H4 (cell line): ENCODE results near the gene FLT1. TPM values are rescaled to one million over a fixed set of nuclear protein-coding genes. Genes with fewer than 3 reads are reported as not detected.

ENCODE experiments used
- DNase-seq: peaks from one replicate; pipeline ENCODE4 v3.0.0-alpha.2; 2015; ENCODE audit warnings: low spot score
- total RNA-seq: library from RNA; depleted of rRNA; stranded (reverse); fragments of >200 nt; shearing (Covaris generic); gene quantifications from 2 replicates; pipeline ENCODE4 v1.2.3, GENCODE V29; 2014

Gene FLT1
- total RNA-seq, 1 experiment from 2014 or later = 0.43 TPM

DNA sequence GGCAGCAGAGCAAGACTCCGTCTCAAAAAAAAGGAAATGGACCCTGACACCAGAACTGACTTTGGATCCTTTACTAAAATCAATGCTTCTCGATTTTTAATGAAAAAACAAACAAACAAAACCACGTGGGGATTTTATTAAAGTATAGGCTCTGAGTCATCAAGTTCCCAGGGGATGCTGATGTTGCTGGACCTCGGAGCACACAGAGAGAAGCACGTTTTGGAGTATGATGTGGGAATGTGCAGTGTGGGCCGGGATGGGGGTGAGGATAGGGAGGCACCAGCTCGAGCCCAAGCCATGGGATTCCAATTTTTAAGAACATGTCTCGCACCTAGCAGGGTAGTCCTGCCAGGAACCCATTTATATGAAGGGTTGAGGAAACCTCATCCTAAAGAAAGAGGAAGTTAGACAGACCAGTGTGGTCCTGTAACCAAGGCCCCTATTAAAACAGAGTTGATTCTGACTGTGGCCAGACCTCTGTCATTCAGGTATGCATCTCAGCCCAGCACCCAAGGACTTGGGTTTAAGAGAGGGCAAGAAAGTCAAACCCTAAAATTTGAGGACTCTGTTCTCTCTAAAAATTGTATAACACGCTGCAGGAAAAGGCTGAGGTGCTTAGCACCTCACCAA, 6.4 kb downstream of the FLT1 start:
- DNase-seq = no peak

DNA sequence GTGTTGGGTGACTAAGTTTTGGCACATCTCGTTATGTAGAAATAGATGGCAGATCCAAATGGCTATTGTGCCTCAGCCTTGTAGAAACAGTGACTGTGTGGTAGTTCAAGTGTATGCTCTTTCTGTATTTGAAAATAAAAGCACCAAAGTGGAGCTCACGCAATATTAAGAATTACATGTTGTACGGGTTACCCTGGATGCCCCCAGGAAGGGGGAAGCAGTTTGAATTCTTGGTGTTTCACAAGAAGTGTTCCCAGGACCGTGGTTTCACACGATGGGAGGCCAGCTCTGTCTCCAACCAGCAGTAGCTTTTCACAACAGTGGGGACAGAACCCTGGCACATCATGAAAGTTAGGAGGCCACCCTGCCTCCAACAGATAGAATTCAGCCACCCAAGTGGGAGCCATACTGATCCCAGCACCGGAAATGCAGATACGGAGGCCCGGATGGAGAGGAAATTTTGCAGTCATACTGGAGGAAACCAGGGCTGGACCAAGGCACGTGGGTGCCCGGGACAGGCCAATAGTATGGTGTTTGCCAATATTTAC, 8.9 kb downstream of the FLT1 start:
- no peak for DNase-seq

DNA sequence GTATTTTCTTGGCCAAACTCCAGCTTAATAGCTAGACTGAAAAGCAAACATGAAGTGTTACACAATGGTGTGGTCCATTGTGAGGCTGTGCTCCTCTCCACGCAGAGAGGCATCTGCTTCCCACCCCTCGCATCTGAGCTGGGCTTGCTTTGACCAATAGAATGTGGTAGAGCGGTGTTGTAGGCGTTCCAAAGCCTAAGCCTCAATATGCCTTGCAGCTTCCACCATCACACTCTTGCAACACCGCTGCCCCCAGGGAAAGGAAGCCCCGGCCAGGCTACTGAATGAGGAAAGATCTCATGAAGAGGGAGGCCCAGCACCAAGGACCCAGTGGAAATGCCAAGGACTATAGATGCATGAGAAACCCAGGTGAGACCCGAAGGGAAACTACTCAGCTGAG, 9.4 kb downstream of the FLT1 start:
- no peak for DNase-seq

DNA sequence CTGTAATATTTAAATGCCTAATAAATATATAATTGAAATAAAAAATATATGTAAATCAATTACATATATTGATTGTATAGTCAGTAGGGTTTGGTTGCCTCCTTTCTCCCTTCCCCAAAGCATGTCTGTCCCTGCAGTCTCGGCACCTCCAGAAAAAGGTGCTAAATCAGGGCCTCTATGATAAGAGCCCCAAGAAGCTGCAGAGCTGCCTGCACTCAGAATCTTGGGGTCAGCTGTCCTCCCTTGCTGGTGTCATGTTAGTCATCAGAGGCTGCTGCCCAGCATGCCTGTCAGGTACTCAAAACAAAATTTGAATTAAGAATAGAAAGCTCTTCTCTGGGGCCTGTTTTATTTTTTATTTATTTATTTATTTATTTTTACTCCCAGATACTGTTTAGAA, 9.8 kb downstream of the FLT1 start:
- DNase-seq = no peak

DNA sequence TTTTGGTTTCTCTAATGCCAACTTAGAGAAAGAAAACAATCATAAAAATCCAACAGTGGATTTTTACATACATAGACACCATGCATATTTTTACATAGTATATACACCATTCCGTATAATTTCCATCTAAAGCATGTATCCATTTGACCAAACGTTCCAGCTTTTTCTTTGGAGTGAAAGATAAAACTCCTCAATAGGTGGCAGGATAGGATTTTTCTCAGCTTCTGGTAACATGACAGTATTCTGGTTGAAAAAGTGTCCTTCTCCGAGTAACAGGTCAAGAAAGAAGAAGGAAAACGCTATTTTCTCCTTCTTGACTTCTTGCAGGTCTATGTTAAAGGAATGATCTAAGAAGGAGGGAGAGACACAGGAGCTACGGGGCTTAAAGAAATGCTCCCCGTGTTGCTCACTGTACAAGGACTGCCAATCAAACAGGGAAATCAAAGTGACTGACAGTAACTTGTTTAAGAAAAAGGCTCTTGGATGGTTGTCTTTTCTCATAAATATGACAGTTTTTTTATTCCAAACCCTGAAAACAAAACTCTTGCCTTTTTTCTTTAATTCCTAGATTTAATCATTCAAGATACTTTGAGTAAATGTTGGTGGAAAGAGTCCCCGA, 11.5 kb downstream of the FLT1 start:
- no peak for DNase-seq

DNA sequence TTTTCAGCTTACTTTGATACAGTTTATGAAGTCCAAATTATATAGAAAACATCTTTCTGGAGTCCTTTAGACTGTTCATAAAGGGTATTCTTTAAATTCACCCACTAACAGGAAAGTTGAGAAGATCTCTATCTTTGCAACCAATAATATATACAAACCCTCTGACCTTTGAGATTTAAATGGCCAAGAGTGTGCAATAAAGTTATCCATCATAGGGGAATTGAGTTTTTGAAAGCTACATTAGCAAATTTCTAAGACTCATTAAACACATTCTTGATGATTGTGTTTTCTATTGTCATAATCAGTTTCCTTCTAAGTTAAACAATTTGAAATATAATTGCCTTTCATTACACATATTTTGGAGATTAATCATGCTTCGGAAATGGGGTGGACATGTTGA, 15.9 kb downstream of the FLT1 start:
- DNase-seq = no peak

DNA sequence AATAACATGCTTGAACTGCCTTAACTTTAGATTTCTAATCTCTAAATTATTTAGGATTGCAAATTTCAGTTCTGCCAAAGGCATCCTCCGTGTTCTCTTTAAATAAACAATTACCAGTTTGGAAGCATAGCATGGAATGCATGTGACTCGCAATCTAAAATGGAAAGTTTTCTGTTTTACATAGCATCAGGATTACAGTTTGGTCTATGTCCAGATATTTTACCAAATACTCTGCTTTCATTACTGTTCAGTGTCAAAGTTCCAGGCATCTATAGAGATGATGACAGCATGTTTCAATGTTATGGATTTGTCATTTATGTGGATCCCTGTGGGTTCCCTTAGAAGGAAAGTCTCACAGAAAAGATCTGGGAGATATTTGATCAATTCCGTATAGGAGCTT, 16.8 kb downstream of the FLT1 start:
- DNase-seq = no peak

DNA sequence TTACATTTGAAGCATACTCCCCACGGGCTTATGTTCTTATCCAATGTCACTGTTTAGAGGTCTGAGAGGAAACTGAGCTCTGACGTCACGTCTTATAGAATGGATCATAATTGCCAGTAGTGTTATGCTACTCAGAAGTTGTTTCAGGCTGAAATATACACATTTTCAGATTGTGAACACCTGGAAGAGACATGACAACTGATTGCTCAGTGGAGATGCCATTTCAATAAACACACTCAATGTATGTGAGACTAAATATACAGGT, 17.3 kb downstream of the FLT1 start:
- no peak for DNase-seq

DNA sequence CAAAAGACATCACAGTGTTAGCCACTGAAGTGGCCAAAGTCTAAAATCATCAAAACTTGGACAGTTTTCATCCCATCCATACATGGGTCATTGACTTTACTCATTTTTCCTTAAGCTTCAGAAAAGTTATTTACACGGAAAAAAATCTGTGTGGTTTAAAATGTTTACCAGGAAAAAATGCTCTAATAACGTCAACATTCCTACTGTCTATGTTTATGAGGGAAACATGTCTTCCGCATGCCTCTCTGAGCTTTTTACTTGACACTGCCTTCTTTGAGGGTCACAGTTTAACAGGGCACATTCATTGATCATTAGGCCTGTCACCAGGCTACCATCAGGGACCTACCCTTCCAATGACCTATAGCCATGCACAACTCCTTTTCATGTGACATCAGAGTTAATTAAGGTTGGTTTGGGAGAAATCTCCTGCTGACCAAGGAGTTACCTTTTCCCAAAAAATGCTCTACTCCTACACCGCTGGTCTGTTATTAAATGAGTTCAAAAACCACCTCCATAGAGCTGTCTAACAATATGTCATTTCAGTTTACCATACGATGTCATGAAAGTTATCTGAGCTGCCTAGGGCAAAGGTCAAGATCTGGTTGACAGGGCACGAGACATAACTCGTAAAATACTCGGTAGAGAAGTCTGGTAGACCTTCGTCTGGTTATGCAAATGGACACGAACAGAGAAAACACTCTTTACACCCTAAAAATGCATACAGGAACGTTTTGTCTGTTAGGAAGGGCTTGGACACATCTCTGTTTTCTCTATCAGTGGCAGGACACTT, 17.8 kb downstream of the FLT1 start:
- no peak for DNase-seq

DNA sequence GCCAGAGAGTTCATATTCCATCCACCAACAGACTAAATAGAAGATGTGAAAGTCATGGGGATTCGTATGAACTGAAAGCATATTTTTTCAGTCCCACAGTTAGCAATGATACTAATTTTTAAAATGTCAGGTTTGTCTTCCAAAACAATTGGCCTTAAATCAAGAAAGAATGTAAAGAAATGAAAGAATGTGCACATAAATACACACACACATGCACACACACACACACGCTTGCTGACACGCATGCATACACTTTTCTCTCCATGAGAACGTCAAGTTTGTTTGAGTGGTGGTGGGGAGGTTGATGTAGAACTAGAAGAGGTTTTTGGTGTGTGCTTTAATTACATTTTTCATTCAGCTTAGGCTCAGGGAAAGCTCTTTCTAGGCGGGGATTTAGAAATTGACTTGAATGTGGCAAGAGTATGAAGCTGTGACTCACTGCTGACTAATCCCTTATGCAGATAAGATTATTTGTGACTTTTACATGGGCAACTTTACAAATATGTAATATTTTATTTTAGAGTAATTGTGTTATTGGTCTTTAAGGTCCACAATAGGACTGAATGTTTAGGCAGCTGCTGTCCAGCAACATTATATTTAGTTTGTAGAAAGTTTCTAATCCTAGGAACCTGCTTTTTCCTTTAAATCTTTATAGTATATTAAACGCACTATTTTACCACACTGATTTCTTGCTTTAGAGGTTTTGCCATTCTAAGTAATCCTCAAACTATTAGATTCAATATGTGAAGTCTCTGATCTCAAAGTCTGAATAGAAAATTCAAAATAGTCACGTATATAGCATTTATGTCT, 18.8 kb downstream of the FLT1 start:
- DNase-seq = peak; percentile 48

DNA sequence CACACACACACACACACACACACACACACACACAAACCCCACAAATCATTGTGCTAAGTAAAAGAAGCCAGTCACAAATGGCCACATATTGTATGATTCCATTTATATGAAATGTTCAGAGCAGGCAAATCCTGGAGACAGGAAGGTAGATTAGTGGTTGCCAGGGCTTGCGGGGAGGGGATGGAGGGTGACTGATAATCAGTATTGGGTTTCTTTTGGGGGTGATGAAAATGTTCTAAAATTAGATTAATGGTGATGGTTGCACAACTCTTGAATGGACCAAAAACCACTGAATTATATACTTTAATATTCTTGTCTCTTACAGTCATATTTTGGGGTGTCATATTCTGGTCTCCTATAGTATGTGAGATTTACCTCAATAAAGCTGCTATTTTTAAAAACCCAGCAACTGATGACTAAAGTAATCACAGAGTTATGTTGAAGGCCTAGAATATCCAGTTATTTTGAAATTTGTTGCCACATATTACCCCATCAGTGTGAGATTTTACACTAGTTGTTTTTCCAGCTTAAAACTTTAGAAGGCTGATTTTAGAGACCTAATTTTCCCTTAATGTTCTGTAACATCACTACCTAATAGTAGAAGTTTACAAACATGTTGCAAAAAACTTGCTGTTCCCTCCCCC, 20.3 kb downstream of the FLT1 start:
- no peak for DNase-seq

DNA sequence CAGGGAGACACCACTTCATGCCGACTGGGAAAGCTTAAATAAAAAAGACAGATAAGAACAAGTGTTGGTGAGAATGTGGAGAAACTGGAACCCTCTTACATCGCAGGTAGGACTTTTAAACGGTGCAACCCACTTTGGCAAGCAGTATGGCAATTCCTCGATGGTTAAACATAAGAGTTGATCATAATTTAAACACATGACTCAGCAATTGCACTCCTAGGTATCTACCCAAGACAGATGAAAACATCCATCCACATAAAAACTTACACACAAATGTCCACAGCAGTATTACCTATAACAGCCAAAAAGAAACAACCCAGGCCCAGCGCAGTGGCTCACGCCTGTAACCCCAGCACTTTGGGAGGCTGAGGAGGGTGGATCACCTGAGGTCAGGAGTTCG, 21.9 kb downstream of the FLT1 start:
- DNase-seq = no peak

DNA sequence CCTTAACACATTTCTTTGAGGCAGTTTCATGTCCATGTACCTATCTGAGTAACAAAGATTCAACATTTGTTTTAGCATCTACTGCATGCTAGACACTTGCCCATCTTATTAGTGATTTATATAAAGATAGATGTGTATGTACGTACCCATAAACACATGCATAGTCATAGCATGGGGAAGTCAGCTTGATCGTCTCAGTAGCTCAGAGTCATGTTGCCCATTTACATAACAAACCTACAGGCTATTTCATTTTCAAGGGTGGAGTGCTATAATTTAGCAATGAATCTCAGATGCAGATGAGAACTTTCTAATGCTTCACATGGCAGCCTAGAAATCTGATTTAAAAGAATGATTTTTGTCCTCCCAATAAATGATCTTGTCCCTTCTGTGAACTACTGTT, 23.5 kb downstream of the FLT1 start:
- no peak for DNase-seq

DNA sequence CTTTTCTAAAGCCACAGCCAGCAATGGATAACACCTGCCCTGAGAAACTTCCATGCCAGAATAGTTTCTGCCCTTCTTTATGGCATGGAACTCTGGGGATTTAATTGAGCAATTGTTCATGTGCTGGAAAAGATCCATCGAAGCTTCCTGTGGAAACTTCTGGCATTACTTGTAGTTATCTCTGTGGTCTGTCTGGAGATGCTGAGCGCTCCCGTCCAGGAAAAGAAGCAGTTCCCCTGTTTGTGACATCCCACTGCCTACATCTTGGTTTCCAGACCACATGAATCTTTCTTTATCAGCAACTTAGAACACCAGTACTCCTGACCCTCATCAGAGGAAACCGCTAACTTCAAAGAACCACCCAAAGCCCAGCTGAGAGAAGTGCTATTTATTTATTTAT, 24.6 kb downstream of the FLT1 start:
- no peak for DNase-seq

DNA sequence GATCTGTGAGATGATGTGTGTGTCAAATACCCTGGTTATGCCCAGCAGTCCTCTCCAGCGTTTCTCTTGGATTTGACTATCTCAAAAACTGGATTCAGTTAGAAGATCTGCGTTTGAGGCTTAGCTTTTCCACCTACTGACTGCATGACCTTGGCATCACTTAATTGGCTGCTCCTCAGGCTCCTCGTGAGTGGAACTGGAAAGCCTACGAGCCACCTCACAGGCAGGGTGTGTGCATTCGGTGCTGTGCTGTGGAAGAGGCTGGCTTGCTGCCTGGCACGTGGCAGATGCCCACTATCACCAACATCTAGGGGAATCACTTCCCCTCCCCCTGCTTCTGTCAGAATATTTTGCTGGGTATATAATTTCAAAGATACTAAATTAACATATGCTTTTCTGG, 25.6 kb downstream of the FLT1 start:
- no peak for DNase-seq

DNA sequence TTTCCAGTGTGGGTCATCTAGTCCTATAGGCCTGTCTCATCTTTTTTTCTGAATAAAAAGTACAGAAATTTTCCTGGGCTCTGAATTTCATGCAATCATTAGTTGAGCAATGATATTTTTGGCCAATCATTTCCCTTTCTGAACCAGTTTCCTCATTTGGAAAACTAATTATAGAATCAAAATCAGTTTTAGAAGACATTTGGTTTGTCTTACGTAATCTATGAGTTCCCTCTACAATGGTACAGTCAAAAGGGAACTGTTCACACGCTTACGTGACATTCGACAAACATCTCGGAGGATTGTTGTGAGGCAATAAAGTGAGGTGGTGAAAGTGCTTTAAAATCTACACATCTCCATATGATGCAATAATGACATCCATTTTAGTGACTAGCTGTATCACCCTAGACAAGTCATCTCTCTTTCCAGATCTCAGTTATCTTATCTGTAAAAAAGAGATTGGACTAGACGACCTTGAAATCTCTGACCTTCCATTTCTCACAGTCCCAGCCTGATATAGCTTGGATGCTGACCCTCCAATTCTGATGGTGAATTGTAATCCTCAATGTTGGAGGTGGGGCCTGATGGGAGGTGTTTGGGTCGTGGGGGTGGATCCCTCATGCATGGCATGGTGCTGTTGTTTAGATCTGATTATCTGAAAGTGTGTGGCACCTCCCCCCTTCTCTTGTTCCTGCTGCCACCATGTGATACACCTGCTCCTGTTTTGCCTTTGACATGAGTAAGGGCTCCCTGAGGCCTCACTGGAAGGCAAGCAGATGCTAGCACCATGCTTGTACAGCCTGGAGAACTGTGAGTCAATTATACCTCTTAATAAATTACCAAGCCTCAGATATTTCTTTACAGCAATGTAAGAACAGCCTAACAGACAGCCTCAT, 26.7 kb downstream of the FLT1 start:
- DNase-seq = no peak

DNA sequence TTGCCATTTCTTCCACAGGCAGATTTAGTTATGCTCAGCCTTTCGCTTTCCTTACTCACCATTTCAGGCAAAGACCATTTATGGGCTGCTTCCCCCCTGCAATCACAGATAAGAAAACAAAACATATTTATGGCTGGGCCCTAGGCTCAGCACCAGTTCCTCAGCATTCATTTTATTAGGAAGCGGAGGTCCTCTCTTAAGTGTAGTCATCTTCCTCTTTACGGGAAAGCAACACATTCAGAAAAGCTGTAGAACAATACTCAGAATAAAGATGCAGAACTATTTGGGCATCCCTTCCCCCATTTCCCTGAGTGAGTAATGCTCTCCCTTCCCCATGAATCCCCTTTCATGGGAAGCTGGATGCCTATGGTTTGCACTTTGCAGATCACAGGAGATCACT, 27.9 kb downstream of the FLT1 start:
- DNase-seq = no peak

DNA sequence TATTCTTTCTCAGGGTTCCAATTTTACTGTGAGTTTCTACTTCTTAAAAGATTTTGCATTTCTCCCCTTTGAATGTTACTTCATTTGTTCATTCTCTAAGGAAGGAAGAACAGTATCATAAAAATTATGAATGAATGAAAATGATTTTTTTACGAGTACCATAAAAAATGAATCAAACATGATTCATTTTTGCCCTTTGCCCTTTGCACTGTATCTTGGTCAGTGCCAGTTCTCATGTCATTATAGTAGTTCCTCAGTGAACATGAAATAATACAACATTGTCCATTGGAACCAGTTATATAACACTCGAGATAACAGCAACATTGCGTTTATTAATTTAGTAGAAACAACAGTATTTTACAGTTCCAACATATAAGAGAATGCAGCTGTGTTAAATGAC, 28.8 kb downstream of the FLT1 start:
- no peak for DNase-seq

DNA sequence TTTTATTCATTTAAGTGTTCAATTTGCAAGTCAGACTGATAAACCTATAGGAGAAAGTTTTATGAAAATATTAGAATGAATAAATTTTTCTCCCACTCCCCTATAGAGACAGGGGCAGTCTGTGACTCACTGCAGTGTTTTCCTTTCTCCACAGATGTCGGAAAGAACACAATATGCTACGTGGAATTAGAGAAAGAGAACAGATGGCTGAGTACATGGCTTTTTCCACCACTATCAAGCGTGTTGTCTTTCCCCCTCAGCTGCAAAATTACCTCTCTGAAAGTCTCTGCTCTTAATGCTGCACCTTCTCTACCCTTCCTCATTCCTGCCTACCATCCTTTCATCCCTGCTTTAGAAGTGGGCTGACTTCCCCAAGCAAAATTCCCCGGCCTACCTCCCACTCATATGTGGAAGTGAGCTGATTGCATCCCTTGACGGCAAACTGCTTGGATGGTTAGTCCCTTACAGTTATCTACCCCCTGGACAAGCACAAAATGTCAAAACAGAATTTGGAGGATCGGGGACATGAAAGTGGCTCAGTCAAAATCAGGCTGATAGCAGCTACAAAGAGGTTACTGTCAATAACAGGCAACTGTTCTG, 30.0 kb downstream of the FLT1 start:
- DNase-seq = no peak

DNA sequence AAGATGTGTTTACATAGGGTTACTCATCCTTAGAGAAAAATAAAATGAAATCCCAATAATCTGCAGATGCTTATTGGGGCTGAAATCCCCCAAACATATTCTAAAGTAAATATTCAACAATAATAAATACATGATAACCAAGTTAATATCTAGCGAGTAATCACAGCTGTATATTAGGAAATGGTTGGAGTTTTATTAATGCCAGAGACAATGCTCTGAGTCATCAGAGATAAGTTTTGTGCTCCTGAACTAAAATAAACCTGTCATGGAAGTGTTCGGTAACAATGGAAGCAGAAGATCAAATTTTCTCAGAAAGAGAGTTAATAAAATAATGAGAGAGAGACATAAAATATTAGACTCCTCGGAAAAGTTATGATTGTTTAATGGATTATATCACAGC, 31.4 kb downstream of the FLT1 start:
- no peak for DNase-seq

DNA sequence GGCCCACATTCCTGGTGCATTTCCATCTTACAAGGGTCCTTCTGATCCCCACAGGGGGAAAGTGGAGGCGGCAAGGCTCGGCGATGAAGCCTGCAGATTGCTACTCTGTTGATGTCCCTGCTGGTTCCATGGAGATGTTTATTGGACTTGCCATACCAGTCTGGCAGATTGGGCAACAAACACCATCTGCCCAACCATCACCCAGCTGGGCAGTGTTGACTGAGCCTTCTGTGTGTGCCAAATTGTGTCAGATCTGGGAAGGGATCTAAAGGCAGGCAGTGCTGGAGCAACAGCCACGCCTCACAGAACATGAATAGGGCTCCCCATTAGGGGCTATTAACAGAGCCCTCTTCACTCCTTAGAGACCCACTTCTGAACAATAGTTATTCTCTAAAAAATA, 35.0 kb downstream of the FLT1 start:
- no peak for DNase-seq
